ENCODE measurements around the gene PECR. TPM values are rescaled to one million over a fixed set of nuclear protein-coding genes. Genes with fewer than 3 reads are reported as not detected.

The PECR gene
- total RNA-seq, 2 experiments from 2014 or later, result 2.3 to 5.3 TPM

GRCh38 chr2:216055680-216056079 is 25.9 kb downstream of the PECR start:
- TF ChIP-seq EZH2phosphoT487 (IDR thresholded peaks at IDR 0.05; ENCODE audit: borderline replicate concordance, low read depth, low read length), result no peak
- TF ChIP-seq CTCF (conservative IDR thresholded peaks at IDR 0.05; ENCODE audit: low read length), result no peak
- Histone ChIP-seq H3K4me2 (ENCODE audit: low read length) (no peak overlapping the region), H3K9me3 (ENCODE audit: low read length) (no peaks in the 10 kb centered on the region), H3K36me3 (ENCODE audit: insufficient read depth, low read length) (no peaks in the 10 kb centered on the region), H2AFZ (ENCODE audit: low read length) (no peak overlapping the region), H3K4me3 (ENCODE audit: low read depth, low read length, poor library complexity, severe bottlenecking) (no peak overlapping the region), H3K79me2 (ENCODE audit: insufficient read depth, low read depth, low read length) (no peaks in the 10 kb centered on the region), H4K20me1 (ENCODE audit: insufficient read depth, low read length) (no peaks in the 10 kb centered on the region), H3K4me1 (ENCODE audit: insufficient read depth, low read length, poor library complexity, severe bottlenecking) (peaks cover 13% of the 10 kb centered on the region), H3K9me2 (ENCODE audit: insufficient read depth, low read length) (no peaks in the 10 kb centered on the region), H3K27ac (ENCODE audit: low read depth, low read length, poor library complexity, severe bottlenecking) (no peak overlapping the region)
- ChIA-PET POLR2A (no interaction called here), CTCF (ENCODE audit: unreplicated experiment) (no interaction called here)
- no peak for DNase-seq (ENCODE audit: low spot score)
- BruUV-seq (replicated peaks), result no TSS peak
- intact Hi-C loops (cut with micrococcal nuclease; ENCODE audit: unreplicated experiment), result no loop called here

- Histone ChIP-seq H3K27ac (ENCODE audit: low read depth, low read length, poor library complexity, severe bottlenecking) (no peak overlapping the region), H3K9me3 (ENCODE audit: low read length) (no peaks in the 10 kb centered on the region), H3K79me2 (ENCODE audit: insufficient read depth, low read depth, low read length) (no peaks in the 10 kb centered on the region), H3K4me3 (ENCODE audit: low read depth, low read length, poor library complexity, severe bottlenecking) (no peak overlapping the region), H3K36me3 (ENCODE audit: insufficient read depth, low read length) (no peaks in the 10 kb centered on the region), H3K4me1 (ENCODE audit: insufficient read depth, low read length, poor library complexity, severe bottlenecking) (peaks cover 1% of the 10 kb centered on the region), H4K20me1 (ENCODE audit: insufficient read depth, low read length) (no peaks in the 10 kb centered on the region), H3K9me2 (ENCODE audit: insufficient read depth, low read length) (no peaks in the 10 kb centered on the region), H3K4me2 (ENCODE audit: low read length) (no peak overlapping the region), H2AFZ (ENCODE audit: low read length) (no peak overlapping the region)
- no peak for DNase-seq (ENCODE audit: low spot score)
- no TSS peak for BruUV-seq (replicated peaks)
- ChIA-PET POLR2A (no interaction called here), CTCF (ENCODE audit: unreplicated experiment) (no interaction called here)
- TF ChIP-seq CTCF (conservative IDR thresholded peaks at IDR 0.05; ENCODE audit: low read length) (no peak), EZH2phosphoT487 (IDR thresholded peaks at IDR 0.05; ENCODE audit: borderline replicate concordance, low read depth, low read length) (no peak)
- intact Hi-C loops (cut with micrococcal nuclease; ENCODE audit: unreplicated experiment), result no loop called here
Measured at GRCh38 chr2:216052420-216052819, 29.2 kb downstream of the PECR start.

- POLR2A ChIA-PET, result interaction anchor here (0.7 kb wide), 2 partner anchors 20 to 222 kb away, joined by 3 to 4 read pairs; no protein-coding TSS in a partner anchor
Measured at GRCh38 chr2:216051350-216051749, 30.3 kb downstream of the PECR start.

More at GRCh38 chr2:216051350-216051749, 30.3 kb downstream of the PECR start:
- Histone ChIP-seq H3K4me3 (ENCODE audit: low read depth, low read length, poor library complexity, severe bottlenecking) (no peak overlapping the region), H2AFZ (ENCODE audit: low read length) (no peak overlapping the region), H3K9me2 (ENCODE audit: insufficient read depth, low read length) (no peaks in the 10 kb centered on the region), H4K20me1 (ENCODE audit: insufficient read depth, low read length) (no peaks in the 10 kb centered on the region), H3K36me3 (ENCODE audit: insufficient read depth, low read length) (no peaks in the 10 kb centered on the region), H3K27ac (ENCODE audit: low read depth, low read length, poor library complexity, severe bottlenecking) (no peak overlapping the region), H3K79me2 (ENCODE audit: insufficient read depth, low read depth, low read length) (no peaks in the 10 kb centered on the region), H3K9me3 (ENCODE audit: low read length) (no peaks in the 10 kb centered on the region), H3K4me1 (ENCODE audit: insufficient read depth, low read length, poor library complexity, severe bottlenecking) (no peaks in the 10 kb centered on the region), H3K4me2 (ENCODE audit: low read length) (no peak overlapping the region)
- DNase-seq (ENCODE audit: low spot score), result no peak
- no peak for TF ChIP-seq EZH2phosphoT487 (IDR thresholded peaks at IDR 0.05; ENCODE audit: borderline replicate concordance, low read depth, low read length)
- no peak for TF ChIP-seq CTCF (conservative IDR thresholded peaks at IDR 0.05; ENCODE audit: low read length)
- intact Hi-C loops (cut with micrococcal nuclease; ENCODE audit: unreplicated experiment), result no loop called here
- CTCF ChIA-PET (ENCODE audit: unreplicated experiment), result no interaction called here
- no TSS peak for BruUV-seq (replicated peaks)
